Glomerular visceral epithelial cell (primary cell): Measurements from ENCODE around the gene PSMG4.

ENCODE experiments used
- DNase-seq: peaks from one replicate; pipeline ENCODE4 v3.0.0-alpha.2; 2016; ENCODE audit errors: extremely low spot score

The PSMG4 gene, protein sequence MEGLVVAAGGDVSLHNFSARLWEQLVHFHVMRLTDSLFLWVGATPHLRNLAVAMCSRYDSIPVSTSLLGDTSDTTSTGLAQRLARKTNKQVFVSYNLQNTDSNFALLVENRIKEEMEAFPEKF

DNA sequence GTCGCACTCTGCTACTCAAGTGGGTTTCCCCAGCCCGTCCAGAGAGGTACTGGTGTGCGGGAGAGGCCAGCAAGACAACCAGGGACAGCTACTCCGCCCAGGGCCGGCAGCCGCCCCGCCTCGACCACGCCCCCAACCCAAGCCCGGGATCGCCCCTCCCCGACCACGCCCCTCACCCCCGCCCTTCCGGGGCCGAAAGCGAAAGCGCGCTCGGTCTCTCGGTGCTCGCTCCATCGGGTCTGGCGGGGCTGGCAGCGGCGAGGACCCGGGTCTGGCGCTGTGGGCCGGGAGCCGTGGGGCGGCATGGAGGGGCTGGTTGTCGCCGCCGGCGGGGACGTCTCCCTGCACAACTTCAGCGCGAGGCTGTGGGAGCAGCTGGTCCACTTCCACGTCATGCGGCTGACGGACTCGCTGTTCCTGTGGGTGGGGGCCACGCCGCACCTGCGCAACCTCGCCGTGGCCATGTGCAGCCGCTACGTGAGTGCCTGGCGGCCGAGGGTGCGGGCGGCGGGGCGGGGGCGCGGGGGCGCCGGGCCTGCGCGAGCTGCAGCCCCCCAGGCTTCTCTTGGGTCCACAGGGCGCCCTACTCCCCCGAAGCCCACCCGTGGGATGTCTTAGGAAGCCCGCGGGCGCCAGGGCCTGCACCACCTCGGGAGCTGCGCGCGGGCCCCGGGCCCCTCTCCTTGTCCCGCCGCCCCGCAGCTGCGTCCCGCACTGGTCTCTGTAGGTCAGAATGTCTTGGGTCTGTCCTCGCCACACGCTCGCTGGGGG is at the start of gene PSMG4:
Gene PSMG4, plus strand, starts transcription at position 228 of the 771 bp plus-strand sequence. Its CDS starts 76 bp downstream, at position 304.
- DNase-seq: peak; percentile 91

- peak; percentile 97 for DNase-seq
These were observed 49.4 kb upstream of the PSMG4 start for GRCh38 chr6:3209114-3210023.

GRCh38 chr6:3210024-3210610 is 48.6 kb upstream of the PSMG4 start:
- no peak for DNase-seq

- DNase-seq: no peak
These were observed 47.1 kb upstream of the PSMG4 start for GRCh38 chr6:3211681-3212080.

GRCh38 chr6:3212261-3212660 is 46.5 kb upstream of the PSMG4 start:
- DNase-seq: no peak

DNA sequence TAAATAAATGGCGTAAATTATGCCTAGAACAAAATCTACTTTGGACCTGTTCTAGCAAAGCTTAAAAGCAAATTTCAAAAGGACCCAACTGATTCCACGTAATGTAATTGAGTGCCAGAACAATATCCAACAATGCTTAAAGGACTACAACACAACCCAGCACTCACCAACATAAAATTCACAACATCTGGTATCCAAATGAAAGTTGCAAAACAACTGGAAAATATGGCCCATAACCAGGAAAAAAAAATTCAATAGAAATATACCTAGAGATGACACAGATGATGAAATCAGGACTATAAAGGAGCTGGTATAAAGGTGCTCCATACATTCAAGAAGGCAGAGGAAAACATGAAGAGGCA is 45.4 kb upstream of the PSMG4 start:
- no peak for DNase-seq

- DNase-seq: no peak
These were observed 43.8 kb upstream of the PSMG4 start for GRCh38 chr6:3214898-3215297.

- no peak for DNase-seq
These were observed 41.5 kb upstream of the PSMG4 start for GRCh38 chr6:3217286-3217685.

DNA sequence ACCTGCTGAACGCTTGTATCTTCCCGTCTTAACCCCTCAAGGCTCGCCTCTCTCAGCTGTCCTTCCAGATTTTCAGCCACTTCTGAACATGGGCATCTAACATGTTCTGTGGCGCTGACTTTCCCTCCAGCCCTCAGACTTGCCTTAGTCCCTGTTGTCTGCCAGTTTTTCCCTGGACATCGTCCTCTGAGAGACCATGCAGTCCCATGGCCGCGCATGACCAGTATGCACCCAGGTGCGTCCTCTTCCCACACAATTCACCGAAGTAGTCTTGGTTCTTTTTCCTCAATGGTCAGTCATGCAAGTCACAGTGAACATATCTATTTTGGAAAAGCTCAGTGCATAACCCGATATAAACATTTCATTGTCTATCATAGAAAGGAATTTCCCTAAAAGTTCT is 40.5 kb upstream of the PSMG4 start:
- no peak for DNase-seq

GRCh38 chr6:3220366-3220765 is 38.4 kb upstream of the PSMG4 start:
- DNase-seq: no peak

DNA sequence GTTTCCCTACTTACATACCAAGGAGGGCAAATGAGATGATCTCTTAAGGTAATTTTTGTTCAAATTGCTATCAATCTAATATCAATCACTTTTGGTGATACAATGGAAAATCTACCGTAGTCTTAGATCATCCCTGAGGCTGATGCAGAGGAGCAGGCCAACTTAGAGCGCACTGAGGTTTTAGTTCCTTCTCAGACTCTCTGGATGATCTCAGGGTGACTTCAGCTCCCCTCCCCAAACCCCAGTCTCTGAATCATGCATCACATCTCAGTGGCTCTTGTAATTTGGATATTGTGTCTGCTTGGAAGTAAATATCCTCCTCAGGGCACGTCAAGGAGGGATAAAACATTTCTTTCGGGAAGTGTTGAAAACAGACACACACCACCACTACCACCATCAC is 37.2 kb upstream of the PSMG4 start:
- no peak for DNase-seq

DNA sequence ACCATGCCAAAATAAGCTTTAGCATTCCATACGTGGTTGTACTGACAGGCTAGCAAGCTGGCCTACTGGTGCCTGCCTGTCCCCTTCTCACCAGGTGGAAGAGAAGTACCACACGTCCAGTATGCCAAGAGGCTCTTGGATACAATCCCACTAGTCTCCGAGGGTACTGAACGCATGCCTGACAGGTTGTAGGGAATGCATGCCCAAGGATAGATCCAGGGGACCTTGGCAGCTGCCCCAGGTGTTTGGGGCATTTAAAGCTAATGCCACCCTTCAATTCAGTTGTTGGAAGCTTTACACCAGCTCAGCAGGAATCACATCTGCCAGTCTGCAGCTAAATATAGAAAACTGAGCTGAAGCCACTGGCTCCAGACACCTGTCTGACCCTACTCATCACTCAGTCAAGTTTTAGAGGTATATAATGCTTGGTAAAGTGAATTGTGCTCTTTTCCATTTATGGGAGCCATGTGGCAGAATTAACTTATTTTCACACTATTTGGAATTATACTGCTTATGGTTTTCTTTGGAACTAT is 36.2 kb upstream of the PSMG4 start:
- no peak for DNase-seq

GRCh38 chr6:3226042-3226441 is 32.7 kb upstream of the PSMG4 start:
- DNase-seq: no peak

DNA sequence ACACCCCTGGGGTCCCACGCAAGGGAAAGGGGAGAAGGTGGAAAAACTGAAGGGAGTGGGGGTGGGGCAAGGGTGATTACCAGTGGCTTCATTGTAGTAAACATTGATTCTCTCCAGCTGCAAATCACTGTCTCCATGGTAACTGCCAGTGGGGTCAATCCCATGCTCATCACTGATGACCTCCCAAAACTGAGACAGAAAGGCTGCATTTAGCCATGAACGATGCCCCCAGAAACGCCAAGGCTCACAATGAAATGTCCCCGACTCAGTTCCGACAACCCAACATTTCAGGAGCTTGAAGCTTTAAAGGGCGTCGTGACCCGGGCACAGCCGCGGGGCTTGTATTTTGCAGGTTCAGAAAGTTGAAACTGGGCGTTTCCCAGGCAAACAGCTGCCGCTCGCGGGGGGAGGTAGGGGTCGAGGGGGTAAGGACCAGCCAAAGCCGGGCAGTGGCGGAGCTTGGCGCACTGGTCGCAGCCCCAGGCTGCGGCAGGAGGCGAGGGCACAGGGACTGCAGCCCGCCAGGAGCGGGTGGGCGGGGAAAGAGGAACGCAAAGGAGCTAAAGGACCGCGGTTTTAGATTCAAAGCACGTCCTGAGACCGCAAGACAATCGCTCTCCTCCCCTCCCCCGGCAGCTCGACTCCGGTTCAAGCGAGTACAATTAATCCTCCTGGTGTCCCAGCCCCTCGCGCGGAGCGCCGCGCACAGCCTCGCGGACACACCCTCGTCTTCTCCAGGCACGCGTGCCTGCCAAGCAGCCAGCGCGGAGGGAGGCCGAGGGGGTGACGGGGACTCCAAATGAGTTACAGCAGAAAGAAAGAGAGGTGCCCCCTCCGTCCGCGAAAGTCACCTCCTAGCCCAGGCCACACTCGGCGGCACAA is 32.0 kb upstream of the PSMG4 start:
- DNase-seq: peak; percentile 37

GRCh38 chr6:3227363-3228045 is 31.2 kb upstream of the PSMG4 start, which contains the start of gene TUBB2B:
Gene TUBB2B (minus strand): TSS chr6:3227653. CDS start chr6:3227543, 110 bp downstream.
- DNase-seq: peak; percentile 37

- no peak for DNase-seq
These were observed 30.6 kb upstream of the PSMG4 start for GRCh38 chr6:3228046-3228671.

- no peak for DNase-seq
These were observed 29.8 kb upstream of the PSMG4 start for GRCh38 chr6:3228771-3229565.

DNA sequence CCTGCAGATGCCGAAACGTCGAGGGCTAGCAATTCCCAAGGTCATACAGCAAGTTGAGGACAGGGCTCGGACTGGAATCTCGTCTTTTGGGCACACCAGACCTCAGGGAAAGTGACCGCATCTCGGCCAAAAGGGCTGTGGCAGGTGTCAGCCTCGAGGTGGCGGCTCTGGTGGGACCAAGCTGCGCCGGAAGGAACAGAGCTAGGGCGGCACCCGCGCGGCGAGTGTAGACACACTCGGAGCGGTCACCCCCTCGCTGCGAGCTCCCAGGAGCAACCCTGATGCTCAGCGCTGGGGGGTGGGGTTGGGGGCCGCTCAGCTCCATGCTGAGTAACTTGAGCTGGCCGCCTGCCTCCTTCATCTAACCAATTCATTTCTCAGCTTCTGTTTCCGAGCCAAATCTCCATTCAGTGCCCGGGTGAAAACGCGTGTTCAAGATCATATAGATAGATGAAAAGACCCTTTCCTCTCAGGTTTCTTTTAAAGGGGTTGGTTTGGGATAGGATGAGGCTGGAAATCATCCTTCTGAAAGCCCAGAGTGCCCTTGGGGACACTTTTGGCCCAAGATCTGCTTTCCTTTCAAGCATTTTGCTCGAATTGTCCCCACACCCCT is 29.1 kb upstream of the PSMG4 start:
- no peak for DNase-seq
